GM21786 (cell line): Measurements from ENCODE around the gene TMEM108.

Source experiments
- ATAC-seq: cut with Tn5 transposase; IDR thresholded peaks from one replicate; pipeline ENCODE4 v1.9.1; 2021; ENCODE audit not compliant: unreplicated experiment

The TMEM108 gene

DNA sequence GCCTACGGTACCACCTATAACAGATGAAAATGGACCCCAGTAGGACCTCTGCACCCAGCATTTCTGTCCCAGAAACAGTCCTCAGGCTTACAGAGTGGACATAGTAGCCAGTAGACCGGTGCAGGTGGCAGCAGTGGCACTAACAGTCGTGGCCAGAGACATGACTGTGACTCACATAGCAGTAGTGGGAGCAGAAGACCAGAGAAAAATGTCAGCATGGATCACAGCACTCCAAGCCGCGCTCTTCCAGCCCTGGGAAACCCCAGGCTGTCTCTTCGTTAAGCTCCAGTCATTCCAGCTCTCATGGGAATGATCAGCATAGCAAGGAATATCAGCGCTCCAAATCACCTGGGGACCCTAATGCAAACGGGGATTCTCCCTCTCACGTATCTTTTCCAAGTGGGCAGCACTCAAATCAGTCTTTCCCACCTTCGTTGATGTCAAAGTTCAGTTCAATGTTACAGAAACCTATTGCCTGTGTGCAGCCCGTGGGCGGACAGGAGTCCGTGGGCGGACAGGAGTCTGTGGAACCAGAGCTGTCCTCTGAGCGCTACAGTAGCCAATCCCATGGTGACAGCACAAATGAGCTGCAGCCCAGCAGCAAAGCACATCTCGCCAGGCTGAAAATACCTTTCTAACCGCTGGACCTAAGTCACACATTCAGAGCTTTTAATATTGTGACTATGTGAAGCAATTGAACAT lies 372.2 kb downstream of the TMEM108 start:
- no peak for ATAC-seq

DNA sequence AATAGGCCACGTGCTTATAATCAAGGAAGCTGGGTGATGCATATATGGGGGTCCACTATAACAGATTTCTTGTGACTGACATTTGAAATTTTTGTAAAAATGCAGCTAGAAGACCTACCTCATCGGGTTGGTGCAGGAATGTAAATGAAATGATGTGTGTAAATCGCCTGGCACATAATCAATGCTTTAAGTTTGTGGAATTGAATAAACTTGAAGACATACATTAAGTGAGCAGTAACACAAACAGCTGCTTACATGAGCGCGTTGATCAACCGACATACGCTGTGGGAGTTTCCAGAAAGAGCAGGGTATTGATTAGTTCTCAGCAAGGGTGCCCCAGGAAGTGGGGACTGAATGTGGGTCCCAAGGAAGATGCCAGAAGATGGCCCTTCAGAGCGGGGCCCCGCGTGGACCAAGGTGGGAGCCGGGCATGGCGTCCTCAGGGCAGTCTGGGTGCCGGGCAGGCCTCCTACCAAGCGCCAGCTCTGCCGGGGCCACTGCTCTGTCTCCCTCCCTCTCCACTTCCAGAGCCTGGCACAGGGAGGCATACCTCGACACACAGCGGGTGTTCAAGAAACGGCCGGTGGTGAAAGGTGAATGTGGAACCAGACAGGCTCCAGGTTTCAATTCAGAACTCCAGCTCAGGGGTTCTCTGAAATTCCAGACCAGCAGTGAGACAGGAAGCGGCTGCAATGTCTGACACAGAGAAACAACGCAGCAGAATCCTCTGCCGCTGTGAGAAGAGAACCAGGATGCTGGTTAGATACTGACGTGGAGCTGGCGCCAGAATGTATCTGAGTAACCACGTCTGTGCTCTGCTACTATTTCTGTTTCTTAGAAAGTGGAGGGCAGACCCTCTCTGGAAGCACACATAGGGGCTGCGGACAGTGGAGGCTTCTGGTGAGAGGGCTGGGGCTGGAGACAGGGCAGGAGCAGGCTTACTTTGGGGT lies 374.3 kb downstream of the TMEM108 start:
- ATAC-seq: no peak

DNA sequence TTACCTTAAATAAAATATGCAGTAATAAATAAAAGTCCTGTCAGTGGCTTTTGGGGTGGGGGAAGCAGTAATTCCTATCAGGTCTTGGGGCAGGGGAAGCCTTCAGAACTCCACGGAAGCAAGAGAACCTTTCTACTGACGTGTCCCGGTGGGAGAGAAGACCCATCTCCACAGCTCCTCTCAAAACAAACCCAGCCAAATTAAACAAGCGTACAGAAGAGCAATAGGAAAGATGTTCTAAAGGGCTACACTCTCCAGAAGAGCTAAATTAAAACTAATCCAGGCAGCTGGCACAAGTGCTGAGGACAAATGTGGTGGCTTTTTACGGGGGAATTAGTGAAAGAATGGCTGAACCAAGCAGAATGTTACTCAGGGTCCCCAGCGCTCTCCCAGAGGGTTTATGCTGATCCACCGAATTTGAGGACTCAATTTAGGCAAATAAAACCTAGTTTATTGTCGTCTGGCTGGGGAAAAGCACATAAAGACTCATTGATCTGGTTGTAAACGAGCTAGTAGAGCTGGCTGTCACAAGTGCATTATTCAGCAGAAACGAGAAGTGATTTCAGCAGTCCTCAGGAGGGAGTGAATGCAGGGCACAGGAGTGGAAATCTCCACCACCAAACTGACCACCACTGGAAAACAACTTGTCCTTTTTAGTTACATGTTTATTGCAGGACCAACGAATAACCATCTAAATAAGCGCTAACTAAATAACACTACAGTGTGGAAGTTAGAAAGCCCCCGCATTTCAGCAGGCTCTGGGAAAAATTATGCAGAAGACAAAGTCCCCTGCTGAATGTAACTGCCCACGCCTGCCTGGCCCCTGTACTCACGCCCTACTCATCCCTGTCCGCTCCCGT lies 375.2 kb downstream of the TMEM108 start:
- no peak for ATAC-seq

DNA sequence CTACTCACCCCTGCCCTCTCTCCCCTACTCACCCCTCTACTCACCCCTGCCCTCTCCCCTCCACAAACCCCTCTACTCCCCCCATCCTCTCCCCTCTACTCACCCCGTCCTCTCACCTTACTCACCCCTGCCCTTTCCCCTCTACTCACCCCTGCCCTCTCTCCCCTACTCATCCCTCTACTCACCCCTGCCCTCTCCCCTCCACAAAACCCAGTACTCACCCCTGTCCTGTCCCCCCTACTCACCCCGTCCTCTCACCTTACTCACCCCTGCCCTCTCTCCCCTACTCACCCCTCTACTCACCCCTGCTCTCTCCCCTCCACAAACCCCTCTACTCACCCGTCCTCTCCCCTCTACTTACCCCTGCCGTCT lies 375.8 kb downstream of the TMEM108 start:
- no peak for ATAC-seq

DNA sequence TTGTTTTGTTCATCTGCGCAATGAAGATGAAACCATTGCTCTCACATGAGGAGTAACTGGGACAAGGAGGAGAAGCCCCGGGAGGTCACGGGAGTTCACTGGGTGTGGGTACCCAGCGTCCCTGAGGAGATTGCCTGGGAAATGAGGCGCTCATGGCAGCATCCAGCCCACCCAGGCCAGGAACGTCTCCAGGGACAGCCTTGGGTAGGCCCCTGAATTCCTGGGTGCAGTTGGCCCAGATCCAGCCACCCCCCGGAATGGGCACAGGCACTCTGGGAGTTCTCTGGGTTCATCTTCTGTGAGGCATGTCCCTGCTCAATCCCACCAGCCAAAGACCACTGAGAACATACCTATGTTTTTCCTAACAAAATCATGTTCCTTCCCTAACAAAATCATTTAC lies 380.2 kb downstream of the TMEM108 start:
- no peak for ATAC-seq

DNA sequence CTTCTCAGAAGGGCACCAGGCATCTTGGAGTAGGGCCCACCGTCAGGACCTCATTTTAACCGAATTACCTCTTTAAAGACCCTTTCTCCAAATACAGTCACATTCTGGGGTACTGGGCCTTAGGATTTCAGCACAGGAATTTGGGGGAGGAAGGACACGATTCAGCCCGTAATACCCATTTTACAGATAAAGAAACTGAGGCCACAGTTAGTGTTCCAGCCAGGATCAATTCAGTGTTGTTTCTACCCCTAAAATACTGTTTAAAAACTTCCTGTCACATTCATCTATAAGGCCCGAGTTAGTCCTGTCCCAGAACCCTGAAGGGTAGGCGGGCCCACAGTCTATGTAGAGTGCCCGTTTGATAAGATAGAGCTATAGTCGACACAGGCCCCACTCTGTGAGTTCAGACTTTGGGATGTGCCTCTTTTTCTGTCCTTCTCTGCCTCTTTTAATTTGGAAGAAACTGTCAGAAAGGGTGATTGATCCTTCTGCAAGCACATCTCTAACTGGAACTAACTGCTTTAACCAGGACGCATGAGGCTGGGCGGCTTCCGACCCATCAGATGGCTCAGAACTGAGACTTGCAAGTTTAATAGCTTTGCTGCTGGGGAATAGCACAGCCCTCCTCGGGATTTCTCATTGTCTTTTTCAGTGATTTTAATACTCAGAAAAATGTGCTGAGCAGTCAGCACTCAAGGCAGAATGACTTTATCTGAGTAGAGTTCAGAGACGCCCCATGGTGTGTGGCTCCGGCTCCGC lies 381.1 kb downstream of the TMEM108 start:
- no peak for ATAC-seq

DNA sequence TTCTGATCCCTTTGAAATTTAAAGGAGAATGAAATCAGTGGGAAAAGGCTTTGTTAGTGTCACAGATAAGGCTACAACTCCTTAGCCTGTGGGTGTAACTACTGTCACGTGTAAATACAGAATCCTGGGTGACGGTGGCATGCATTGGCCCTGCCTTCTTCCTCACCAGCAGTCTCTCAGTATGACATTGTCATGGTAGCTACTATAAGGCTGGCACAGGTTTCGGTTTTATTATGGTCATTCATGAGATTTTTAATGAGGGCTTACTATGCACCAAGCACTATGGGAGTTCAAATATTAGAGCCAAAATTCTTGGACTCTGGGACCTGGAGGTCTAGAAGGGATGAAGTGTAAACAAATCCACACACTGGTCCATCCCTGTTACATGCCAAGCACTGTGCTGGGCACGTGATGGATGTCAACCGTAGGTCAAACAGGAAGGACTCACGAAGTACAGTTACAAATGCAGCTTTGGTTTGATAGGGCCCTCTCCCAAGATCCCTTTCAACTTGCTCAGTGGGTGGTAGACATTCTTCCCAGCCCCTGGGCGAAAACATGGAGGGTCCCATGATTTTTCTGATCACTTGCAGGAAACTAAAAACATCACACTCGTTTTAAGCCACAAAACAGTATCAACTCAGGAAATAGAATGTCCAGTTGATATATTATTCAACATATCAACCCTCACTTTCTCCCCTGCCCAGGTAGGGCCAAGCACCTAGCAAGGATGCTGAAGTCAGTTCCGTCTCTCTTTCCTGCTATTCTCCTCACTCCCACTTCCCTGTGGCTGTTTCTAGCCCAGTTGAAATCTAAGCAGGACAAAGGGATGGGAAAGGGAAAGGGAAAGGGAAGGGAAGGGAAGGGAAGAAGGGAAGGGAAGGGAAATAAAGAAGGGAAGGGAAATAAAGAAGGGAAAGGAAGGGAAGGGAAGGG lies 387.0 kb downstream of the TMEM108 start:
- ATAC-seq: peak; percentile 49

DNA sequence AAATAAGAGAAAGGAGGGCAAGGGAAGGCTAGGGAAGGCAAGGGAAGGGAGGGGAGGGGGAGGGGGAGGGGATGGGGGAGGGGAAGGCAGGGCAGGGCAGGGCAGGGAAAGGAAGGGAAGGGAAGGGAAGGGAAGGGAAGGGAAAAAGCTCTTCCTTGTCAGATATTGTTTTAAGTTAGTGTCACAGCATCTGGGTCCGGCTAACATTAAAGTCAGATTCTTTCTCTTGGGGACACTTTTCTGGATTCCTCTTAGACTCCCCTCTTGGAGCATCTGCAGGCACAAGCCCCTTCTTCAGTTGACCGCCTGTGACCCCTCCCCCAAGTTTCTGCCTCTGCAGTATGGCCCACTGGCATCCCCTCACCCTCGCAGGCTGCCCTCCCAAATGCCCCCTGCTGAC lies 387.7 kb downstream of the TMEM108 start:
- ATAC-seq: no peak

DNA sequence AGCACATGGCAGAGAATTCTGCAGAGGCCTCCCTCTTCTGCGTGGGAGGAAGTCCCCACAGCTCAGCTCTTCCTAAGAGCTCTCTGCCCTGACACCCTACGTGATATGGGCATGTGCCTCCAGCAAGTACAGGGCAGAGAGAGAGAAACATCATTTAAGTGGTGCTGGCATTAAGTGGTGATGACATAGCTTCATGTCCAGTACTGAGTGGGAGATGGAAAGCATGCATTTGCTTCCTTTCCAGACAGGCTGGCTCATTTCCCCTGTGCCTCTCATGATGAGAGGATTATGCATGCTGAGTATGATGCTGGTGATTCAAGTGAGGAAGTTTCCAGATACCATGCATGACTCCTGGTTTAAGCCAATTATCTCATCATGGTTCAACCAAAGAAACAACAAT lies 388.5 kb downstream of the TMEM108 start:
- no peak for ATAC-seq

DNA sequence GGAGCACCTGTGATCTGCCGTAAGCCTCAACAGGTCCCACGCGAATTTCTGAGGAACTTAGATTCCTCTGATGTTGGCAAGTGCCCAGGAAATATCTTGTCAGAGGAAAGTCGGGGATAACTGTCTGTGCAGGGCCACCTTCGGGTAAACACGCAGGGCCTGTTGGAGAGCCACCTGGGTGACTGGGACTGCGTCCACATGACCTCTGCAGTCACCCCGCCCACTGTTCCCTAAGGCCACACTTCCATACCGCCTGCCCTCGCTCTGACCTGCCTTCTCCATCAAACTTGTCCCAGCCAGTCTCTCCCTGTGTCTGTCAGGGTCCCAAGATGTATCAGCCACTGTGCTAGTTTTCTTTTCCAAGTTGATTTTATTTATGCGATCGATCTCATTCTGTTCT lies 390.4 kb downstream of the TMEM108 start:
- no peak for ATAC-seq

DNA sequence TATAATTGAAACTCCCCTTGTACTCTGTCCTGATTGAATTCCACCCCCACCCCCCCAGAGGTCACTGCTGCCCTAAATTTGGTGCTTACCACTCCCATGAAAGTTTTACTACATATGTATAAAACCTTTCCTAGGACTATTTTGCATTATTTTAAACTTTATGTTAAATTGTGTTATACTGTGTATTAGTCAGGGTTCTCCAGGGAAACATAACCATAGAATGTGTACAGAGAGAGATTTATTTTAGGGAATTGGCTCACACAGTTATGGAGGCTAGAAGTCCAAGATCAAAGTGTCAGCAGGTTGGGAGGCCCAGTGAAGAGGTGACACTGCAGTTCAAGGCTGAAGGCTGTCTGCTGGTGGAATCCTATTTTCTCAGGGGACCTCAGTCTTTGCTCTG lies 390.9 kb downstream of the TMEM108 start:
- no peak for ATAC-seq

DNA sequence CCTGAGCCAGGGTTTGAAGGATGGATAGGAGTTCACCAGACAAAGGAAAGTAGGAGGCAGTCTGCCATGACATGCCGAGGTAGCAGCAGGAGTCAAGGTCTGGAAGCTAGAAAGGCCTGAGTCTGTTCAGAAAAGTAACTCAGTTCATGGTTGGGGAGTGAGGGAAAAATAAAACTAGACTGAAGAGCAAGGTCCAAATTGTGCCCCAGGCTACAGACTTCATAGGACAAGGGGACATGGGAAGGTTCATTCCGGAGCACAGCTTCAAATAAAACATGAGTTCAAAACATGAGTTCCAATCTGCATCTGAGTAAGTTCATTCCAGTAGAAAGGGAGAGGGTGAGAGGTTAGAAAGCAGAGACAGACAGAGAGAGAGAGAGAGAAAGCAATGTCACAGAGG lies 401.4 kb downstream of the TMEM108 start:
- no peak for ATAC-seq

DNA sequence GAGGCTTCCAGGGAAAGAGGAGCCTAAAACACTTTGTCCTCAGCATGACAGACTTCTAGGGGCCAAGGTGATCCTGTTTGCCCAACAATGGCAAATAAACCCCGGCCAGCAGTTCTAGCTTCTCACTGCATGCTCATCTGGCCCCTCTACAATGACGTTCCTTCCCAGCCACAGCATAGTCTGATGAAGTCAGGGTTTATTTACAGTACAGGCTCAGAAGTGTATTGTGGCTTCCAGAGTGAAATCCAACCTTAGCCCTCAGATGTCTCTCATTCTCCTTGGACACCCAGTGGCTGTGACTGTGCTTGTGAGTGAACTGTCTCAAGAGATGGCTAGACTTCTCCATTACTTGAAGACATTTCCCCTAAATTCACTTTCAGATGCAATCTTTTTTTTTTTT lies 402.5 kb downstream of the TMEM108 start:
- no peak for ATAC-seq

DNA sequence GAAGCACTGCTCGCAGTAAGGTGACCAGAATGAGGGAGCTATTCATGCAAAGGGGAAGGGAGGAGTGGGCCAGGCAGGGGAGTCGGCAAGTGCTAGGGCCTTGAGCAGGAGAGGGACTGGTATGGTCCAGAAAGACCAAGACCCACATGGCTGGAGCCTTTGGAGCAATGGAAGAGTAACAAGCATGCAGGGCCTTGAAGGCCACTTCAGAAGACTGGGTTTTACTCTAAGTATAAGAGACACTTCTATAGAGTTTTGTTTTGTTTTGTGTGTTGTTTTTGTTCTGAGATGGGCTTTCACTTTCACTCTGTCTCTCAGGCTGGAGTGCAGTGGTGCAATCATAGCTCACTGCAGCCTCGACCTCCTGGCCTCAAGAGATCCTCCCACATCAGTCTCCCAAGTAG lies 403.7 kb downstream of the TMEM108 start:
- ATAC-seq: peak; percentile 82

DNA sequence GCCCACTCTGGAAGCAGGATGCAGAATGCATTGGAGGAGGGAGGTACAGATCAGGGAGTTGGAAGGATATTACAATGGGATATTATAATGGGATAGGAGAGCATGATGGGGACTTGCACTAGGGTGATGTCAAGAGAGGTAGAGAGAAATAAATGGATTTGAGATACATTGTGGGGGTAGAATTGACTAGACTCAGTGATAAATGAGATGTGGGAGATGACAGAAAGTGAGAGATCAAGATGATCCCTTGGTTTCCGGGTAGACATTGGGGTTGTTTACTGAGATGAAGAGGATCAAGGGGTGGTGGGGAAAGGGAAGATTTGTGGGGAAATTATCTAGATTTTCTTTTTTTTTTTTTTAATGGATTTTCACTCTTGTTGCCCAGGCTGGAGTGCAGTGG lies 404.3 kb downstream of the TMEM108 start:
- ATAC-seq: no peak

DNA sequence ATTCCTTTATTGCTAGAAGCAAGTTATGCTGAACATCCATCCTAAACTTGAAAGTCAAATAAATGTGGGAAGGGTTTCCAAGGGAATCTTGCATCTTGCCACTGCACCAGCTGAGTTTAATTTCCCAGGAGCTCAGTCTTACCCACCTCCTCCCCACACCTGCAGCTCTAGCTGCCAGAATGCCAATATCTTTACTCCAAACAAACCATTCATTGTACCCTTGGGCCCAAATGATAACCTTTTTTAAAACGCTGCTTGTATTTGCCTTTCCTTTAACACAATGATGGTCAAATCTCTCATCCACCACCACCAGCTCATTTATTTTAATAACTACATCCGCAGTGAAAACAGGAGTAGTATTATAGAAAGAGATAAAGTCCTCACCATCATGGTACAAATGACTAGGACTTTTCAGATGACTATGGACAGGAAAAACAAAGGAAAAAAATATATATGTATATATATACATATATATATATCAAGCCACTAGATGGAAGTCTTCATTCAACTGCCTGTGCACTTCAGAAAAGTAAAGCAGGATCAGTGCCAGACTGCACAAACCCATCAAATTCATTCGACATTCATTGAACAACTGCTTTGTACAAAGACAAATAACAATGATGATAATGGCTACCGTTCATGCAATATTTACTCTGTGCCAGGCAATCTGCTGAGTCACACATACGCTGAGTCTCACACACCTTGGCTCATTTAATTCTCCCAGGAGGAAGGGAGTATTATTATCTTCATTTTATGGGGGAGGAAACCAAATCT lies 405.6 kb downstream of the TMEM108 start:
- no peak for ATAC-seq

DNA sequence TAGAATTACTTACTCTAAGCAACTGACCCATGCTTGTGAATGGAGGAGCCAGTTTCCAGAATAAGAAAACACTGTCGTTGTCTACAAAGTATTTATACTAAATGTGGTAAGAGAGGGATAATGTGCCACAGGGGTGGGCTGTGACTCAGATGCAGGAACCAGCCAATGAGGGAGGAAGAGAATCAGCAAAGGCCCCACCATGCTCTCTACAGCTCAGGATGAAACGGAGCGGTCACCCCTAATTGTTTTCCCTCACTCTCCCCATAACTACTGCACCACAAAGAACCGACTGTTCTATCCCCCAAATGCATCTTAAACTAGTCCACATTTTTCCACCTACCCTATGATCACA lies 406.2 kb downstream of the TMEM108 start:
- no peak for ATAC-seq

DNA sequence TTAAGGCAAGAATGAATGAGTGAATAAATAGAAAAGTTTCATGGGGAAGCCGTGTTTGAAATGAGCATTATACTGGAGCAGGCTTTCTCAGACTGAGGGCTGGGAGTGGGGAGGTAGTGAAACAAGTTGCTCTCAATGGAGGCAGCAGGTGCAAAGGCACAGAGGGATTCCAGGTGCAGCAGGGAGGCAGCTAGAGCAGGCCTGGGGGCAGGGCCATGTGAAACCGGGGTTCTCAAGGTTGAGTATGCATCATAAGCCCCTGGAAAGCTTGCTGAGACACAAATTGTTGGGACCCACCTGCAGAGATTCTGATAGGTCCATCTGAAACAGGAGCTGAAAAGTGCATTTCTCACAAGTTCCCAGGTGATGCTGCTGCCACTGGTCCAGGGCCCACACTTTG lies 406.9 kb downstream of the TMEM108 start:
- no peak for ATAC-seq
